Astrocyte (in vitro differentiated cells and primary cell): ENCODE measurements around the gene LRRC8D. TPM values are rescaled to one million over a fixed set of nuclear protein-coding genes. Genes with fewer than 3 reads are reported as not detected.

Experiments used
- DNase-seq: peaks from one replicate; pipeline ENCODE4 v3.0.0-alpha.2; 2010; ENCODE audit warnings: low read depth
- FAIRE-seq: peaks from 2 replicates; lab custom pipeline; 2011; peaks lifted over from hg19 to GRCh38; lab: Jason Lieb, UNC
- H2AFZ ChIP-seq: 2 replicates; pipeline ENCODE4 v1.6.0; 2012; ENCODE audit warnings: low read depth, low read length, inconsistent platforms
- H3K27ac ChIP-seq: 2 replicates; pipeline ENCODE4 v1.5.1; 2011; ENCODE audit warnings: low read depth, low read length, inconsistent platforms
- H3K27me3 ChIP-seq: 2 replicates; pipeline ENCODE4 v1.6.0; 2011; ENCODE audit warnings: low read length, inconsistent platforms; ENCODE audit not compliant: insufficient read depth
- H3K36me3 ChIP-seq: 2 replicates; pipeline ENCODE4 v1.5.1; 2011; ENCODE audit warnings: low read length, inconsistent platforms; ENCODE audit not compliant: insufficient read depth
- H3K4me1 ChIP-seq: 2 replicates; pipeline ENCODE4 v1.5.1; 2011; ENCODE audit warnings: low read length, inconsistent platforms; ENCODE audit not compliant: insufficient read depth
- H3K4me2 ChIP-seq: 2 replicates; pipeline ENCODE4 v1.6.0; 2012; ENCODE audit warnings: low read length, inconsistent platforms
- H3K4me3 ChIP-seq: 2 replicates; pipeline ENCODE4 v1.5.1; 2011; ENCODE audit warnings: low read depth, mild to moderate bottlenecking, low read length, inconsistent platforms; ENCODE audit not compliant: insufficient read depth
- H3K79me2 ChIP-seq: 2 replicates; pipeline ENCODE4 v1.6.0; 2012; ENCODE audit warnings: mild to moderate bottlenecking, low read length, inconsistent platforms; ENCODE audit not compliant: insufficient read depth
- H3K9ac ChIP-seq: 2 replicates; pipeline ENCODE4 v1.6.0; 2012; ENCODE audit warnings: mild to moderate bottlenecking, low read length, inconsistent platforms
- H3K9me3 ChIP-seq: 2 replicates; pipeline ENCODE4 v1.5.1; 2012; ENCODE audit warnings: low read depth, mild to moderate bottlenecking, low read length, inconsistent platforms; ENCODE audit not compliant: insufficient read depth
- H4K20me1 ChIP-seq: 2 replicates; pipeline ENCODE4 v1.6.0; 2012; ENCODE audit warnings: low read length, inconsistent platforms; ENCODE audit not compliant: insufficient read depth
- H3K27ac Mint-ChIP-seq: one replicate; pipeline ENCODE4 v1.8.0; 2021; ENCODE audit warnings: mild to moderate bottlenecking, mixed read lengths; ENCODE audit not compliant: unreplicated experiment
- H3K27me3 Mint-ChIP-seq: one replicate; pipeline ENCODE4 v1.8.0; 2021; ENCODE audit warnings: low read depth, mixed read lengths; ENCODE audit not compliant: unreplicated experiment
- H3K36me3 Mint-ChIP-seq: one replicate; pipeline ENCODE4 v1.8.0; 2021; ENCODE audit warnings: low read depth, mixed read lengths; ENCODE audit not compliant: unreplicated experiment
- H3K4me1 Mint-ChIP-seq: one replicate; pipeline ENCODE4 v1.8.0; 2021; ENCODE audit warnings: low read depth, mixed read lengths; ENCODE audit not compliant: unreplicated experiment
- H3K4me3 Mint-ChIP-seq: one replicate; pipeline ENCODE4 v1.8.0; 2021; ENCODE audit warnings: mild to moderate bottlenecking, moderate library complexity, mixed read lengths; ENCODE audit not compliant: unreplicated experiment
- H3K9me3 Mint-ChIP-seq: one replicate; pipeline ENCODE4 v1.8.0; 2021; ENCODE audit warnings: mild to moderate bottlenecking, mixed read lengths; ENCODE audit not compliant: unreplicated experiment
- EZH2 ChIP-seq: IDR thresholded peaks from 2 replicates; pipeline ENCODE4 v1.6.1; 2012; ENCODE audit warnings: mild to moderate bottlenecking, low read length, inconsistent platforms; ENCODE audit not compliant: insufficient read depth
- total RNA-seq: library from RNA; stranded (reverse); gene quantifications from 2 replicates; pipeline ENCODE4 v1.2.1, GENCODE V29; 2021
- TF ChIP-seq, protein P1 (sequence below): IDR thresholded peaks from 2 replicates; pipeline ENCODE4 v1.5.1; 2011; ENCODE audit warnings: low read depth, mild to moderate bottlenecking, inconsistent platforms, low read length, moderate library complexity; ENCODE audit not compliant: insufficient read depth

The LRRC8D gene
- total RNA-seq, 1 donor from 2014 or later: 36.9 TPM

DNA sequence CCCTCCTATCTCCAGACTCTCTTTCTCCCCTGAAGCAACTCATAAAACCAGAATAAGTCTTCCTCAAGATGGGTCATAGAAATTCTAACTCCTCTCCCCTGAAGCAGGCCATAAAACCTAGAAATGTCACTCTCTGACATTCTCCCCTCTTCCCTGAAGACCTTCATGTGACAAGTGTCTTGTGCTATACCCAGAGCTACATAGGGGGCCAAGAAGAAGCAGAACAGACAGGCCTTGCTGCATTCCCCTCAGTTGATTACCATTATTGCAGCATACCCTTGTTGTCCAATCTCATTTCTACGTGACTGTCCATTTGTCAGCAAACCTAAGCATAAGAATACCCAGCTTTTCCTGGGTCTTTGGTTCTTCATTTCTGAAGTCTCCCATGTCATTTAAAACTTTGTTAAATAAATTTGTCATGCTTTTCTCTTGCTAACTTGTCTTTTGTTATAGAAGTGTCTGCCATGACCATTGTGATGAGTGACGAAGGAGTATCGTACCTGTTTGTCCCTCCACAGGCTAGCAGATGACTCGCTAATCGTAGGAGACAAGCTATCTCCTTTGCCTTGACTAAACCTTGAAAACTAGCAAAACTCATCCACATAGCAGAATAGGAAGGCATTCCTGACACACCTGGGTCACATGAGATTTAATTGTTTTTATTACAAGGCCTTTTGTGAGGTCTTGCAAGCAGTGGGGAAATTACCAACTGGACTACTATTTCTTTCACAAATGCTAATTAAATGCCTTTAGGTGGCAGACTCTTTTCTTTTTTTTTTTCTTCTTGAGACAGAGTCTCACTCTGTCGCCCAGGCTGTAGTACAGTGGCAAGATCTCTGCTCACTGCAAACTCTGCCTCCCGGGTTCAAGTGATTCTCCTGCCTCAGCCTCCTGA is 134.7 kb downstream of the LRRC8D start:
- no peaks in the 10 kb centered on the region for H3K9me3 ChIP-seq
- no peak overlapping the region for H3K9ac ChIP-seq
- H3K27ac ChIP-seq: no peak overlapping the region
- DNase-seq (no peak), FAIRE-seq (no peak)
- peaks cover 29% of the 10 kb centered on the region for H3K4me1 Mint-ChIP-seq
- no peaks in the 10 kb centered on the region for H3K36me3 Mint-ChIP-seq
- H3K4me3 Mint-ChIP-seq: no peak overlapping the region
- no peak overlapping the region for H2AFZ ChIP-seq
- no peak overlapping the region for H3K27ac Mint-ChIP-seq
- no peak overlapping the region for H3K4me3 ChIP-seq
- no peaks in the 10 kb centered on the region for H3K27me3 ChIP-seq
- no peaks in the 10 kb centered on the region for H4K20me1 ChIP-seq
- H3K36me3 ChIP-seq: no peaks in the 10 kb centered on the region
- no peaks in the 10 kb centered on the region for H3K79me2 ChIP-seq
- TF ChIP-seq, protein P1, sequence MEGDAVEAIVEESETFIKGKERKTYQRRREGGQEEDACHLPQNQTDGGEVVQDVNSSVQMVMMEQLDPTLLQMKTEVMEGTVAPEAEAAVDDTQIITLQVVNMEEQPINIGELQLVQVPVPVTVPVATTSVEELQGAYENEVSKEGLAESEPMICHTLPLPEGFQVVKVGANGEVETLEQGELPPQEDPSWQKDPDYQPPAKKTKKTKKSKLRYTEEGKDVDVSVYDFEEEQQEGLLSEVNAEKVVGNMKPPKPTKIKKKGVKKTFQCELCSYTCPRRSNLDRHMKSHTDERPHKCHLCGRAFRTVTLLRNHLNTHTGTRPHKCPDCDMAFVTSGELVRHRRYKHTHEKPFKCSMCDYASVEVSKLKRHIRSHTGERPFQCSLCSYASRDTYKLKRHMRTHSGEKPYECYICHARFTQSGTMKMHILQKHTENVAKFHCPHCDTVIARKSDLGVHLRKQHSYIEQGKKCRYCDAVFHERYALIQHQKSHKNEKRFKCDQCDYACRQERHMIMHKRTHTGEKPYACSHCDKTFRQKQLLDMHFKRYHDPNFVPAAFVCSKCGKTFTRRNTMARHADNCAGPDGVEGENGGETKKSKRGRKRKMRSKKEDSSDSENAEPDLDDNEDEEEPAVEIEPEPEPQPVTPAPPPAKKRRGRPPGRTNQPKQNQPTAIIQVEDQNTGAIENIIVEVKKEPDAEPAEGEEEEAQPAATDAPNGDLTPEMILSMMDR: no peak
- H3K4me2 ChIP-seq: no peak overlapping the region
- H3K9me3 Mint-ChIP-seq: peaks cover 3% of the 10 kb centered on the region
- H3K4me1 ChIP-seq: peaks cover 19% of the 10 kb centered on the region
- H3K27me3 Mint-ChIP-seq: no peaks in the 10 kb centered on the region

GRCh38 chr1:89957107-89957506 is 136.3 kb downstream of the LRRC8D start:
- DNase-seq (no peak), FAIRE-seq (no peak)
- Mint-ChIP-seq H3K4me3 (no peak overlapping the region), H3K36me3 (no peaks in the 10 kb centered on the region), H3K9me3 (peaks cover 3% of the 10 kb centered on the region), H3K27ac (no peak overlapping the region), H3K4me1 (peaks cover 26% of the 10 kb centered on the region), H3K27me3 (no peaks in the 10 kb centered on the region)
- no peak overlapping the region for H3K27ac ChIP-seq
- no peaks in the 10 kb centered on the region for H3K79me2 ChIP-seq
- TF ChIP-seq EZH2: no peak
- TF ChIP-seq, protein P1: no peak
- H3K4me2 ChIP-seq: no peak overlapping the region
- no peak overlapping the region for H2AFZ ChIP-seq
- H4K20me1 ChIP-seq: no peaks in the 10 kb centered on the region
- H3K9me3 ChIP-seq: no peaks in the 10 kb centered on the region
- no peaks in the 10 kb centered on the region for H3K27me3 ChIP-seq
- no peaks in the 10 kb centered on the region for H3K36me3 ChIP-seq
- peaks cover 16% of the 10 kb centered on the region for H3K4me1 ChIP-seq
- no peak overlapping the region for H3K9ac ChIP-seq
- no peak overlapping the region for H3K4me3 ChIP-seq
